Testis (tissue), 2 donors: ENCODE data around the gene CNTN4.

Experiments used
- CTCF ChIP-seq, 3 experiments: fragments of 450-650 bp in 2 of 3; fragments of 200-600 bp in 1 of 3; sonication (generic) in 1 of 3; IDR thresholded peaks; one replicate each; pipeline ENCODE4 v1.5.1; 2016 to 2019; ENCODE audit warnings: antibody characterized with exemption in 3 of 3, mild to moderate bottlenecking in 2 of 3, moderate library complexity in 1 of 3
- POLR2A ChIP-seq: fragments of 450-650 bp; IDR thresholded peaks from one replicate; pipeline ENCODE4 v1.6.1; 2017; ENCODE audit warnings: antibody characterized with exemption, mild to moderate bottlenecking, moderate library complexity

GRCh38 chr3:2741516-2741915 is 642.9 kb downstream of the CNTN4 start:
- TF ChIP-seq POLR2A (no peak), CTCF (IDR thresholded peaks at IDR 0.05) (no peak)
